IMR-90 (cell line): ENCODE results near the gene GPSM3. TPM values are rescaled to one million over a fixed set of nuclear protein-coding genes. Genes with fewer than 3 reads are reported as not detected.

Experiments used
- ATAC-seq: fragments of 200-7000 bp; cut with Tn5 transposase; 2 replicates; pipeline ENCODE4 v1.9.1; 2020; ENCODE audit warnings: low read depth, mild to moderate bottlenecking, moderate library complexity
- BruUV-seq: library from RNA; stranded (reverse); fragments of 400-500 nt; replicated peaks from 2 replicates; lab custom pipeline; 2021; lab: Mats Ljungman, UMichigan
- CTCF ChIA-PET: fragments of 300-600 bp; formaldehyde crosslinking; extraction: SDS; loops from one replicate; lab custom pipeline; 2021; ENCODE audit warnings: antibody characterized with exemption; lab: Yijun Ruan, JAX
- POLR2A ChIA-PET: fragments of 300-600 bp; sonication (Branson Sonifier 250); formaldehyde crosslinking; loops from one replicate; lab custom pipeline; 2022; ENCODE audit warnings: antibody characterized with exemption; ENCODE audit not compliant: unreplicated experiment; lab: Charles Lee
- DNase-seq: peaks from one replicate; pipeline ENCODE4 v3.0.0; 2013
- H2AFZ ChIP-seq: replicated peaks from 2 replicates; pipeline ENCODE3; 2013; ENCODE audit warnings: low read length, mild to moderate bottlenecking; ENCODE audit not compliant: poor library complexity
- H2AK5ac ChIP-seq: 2 replicates; pipeline ENCODE4 v1.6.1; 2013; ENCODE audit warnings: low read depth, low read length, inconsistent platforms
- H2AK9ac ChIP-seq: replicated peaks from 2 replicates; pipeline ENCODE3; 2013; ENCODE audit warnings: mild to moderate bottlenecking, low read depth, low read length, moderate library complexity; ENCODE audit not compliant: poor library complexity
- H2BK120ac ChIP-seq: 2 replicates; pipeline ENCODE4 v1.6.1; 2013; ENCODE audit warnings: low read depth, low read length, inconsistent platforms
- H2BK15ac ChIP-seq: 3 replicates; pipeline ENCODE4 v1.6.1; 2013; ENCODE audit warnings: low read depth, low read length, inconsistent platforms
- H2BK20ac ChIP-seq: 2 replicates; pipeline ENCODE4 v1.6.1; 2013; ENCODE audit warnings: low read depth, mild to moderate bottlenecking, inconsistent platforms, low read length, moderate library complexity
- H2BK5ac ChIP-seq: 2 replicates; pipeline ENCODE4 v1.6.1; 2013; ENCODE audit warnings: mild to moderate bottlenecking, low read depth, low read length, inconsistent platforms; ENCODE audit not compliant: poor library complexity, severe bottlenecking
- H3K14ac ChIP-seq: replicated peaks from 2 replicates; pipeline ENCODE4 v1.6.1; 2013; ENCODE audit warnings: low read depth, low read length, inconsistent platforms
- H3K18ac ChIP-seq: 2 replicates; pipeline ENCODE4 v1.6.1; 2013; ENCODE audit warnings: low read depth, low read length, control low read depth
- H3K23ac ChIP-seq: 2 replicates; pipeline ENCODE4 v1.6.1; 2013; ENCODE audit warnings: low read depth, low read length, inconsistent platforms
- H3K27ac ChIP-seq: 2 replicates; pipeline ENCODE4 v1.5.1; 2013; ENCODE audit warnings: mild to moderate bottlenecking, control low read depth, low read length; ENCODE audit not compliant: insufficient read depth
- H3K27me3 ChIP-seq: 2 replicates; pipeline ENCODE4 v1.6.1; 2013; ENCODE audit warnings: low read length; ENCODE audit not compliant: control insufficient read depth, insufficient read depth
- H3K36me3 ChIP-seq: 2 replicates; pipeline ENCODE4 v1.6.1; 2013; ENCODE audit warnings: low read length, mixed read lengths; ENCODE audit not compliant: control insufficient read depth, insufficient read depth
- H3K4ac ChIP-seq: 2 replicates; pipeline ENCODE4 v1.6.1; 2013; ENCODE audit warnings: low read depth, low read length, inconsistent platforms
- H3K4me1 ChIP-seq: 2 replicates; pipeline ENCODE4 v1.6.1; 2013; ENCODE audit warnings: low read length, mixed read lengths; ENCODE audit not compliant: control insufficient read depth, insufficient read depth
- H3K4me2 ChIP-seq: 2 replicates; pipeline ENCODE4 v1.6.1; 2013; ENCODE audit warnings: low read depth, mild to moderate bottlenecking, control low read depth, low read length, moderate library complexity
- H3K4me3 ChIP-seq: 2 replicates; pipeline ENCODE4 v1.5.1; 2013; ENCODE audit warnings: low read depth, mild to moderate bottlenecking, control low read depth, low read length, moderate library complexity; ENCODE audit not compliant: insufficient read depth
- H3K56ac ChIP-seq: 2 replicates; pipeline ENCODE4 v1.6.1; 2013; ENCODE audit warnings: low read length, inconsistent platforms; ENCODE audit not compliant: insufficient read depth; ENCODE audit errors: extremely low read depth
- H3K79me1 ChIP-seq, 2 experiments: 2 replicates each; pipeline ENCODE4 v1.6.1; 2013; ENCODE audit warnings: low read length in 2 of 2, inconsistent platforms in 1 of 2, low read depth in 1 of 2
- H3K9ac ChIP-seq: 2 replicates; pipeline ENCODE4 v1.6.1; 2013; ENCODE audit warnings: low read depth, low read length, control low read depth
- H3K9me1 ChIP-seq: 2 replicates; pipeline ENCODE4 v1.6.1; 2013; ENCODE audit warnings: low read length, inconsistent platforms; ENCODE audit not compliant: insufficient read depth
- H3K9me3 ChIP-seq: 2 replicates; pipeline ENCODE4 v1.6.1; 2013; ENCODE audit warnings: low read length; ENCODE audit not compliant: control insufficient read depth, insufficient read depth
- H4K20me1 ChIP-seq: 2 replicates; pipeline ENCODE4 v1.6.1; 2013; ENCODE audit warnings: low read length, inconsistent platforms; ENCODE audit not compliant: insufficient read depth
- H4K5ac ChIP-seq: 2 replicates; pipeline ENCODE4 v1.6.1; 2013; ENCODE audit warnings: mild to moderate bottlenecking, low read depth, low read length, control low read depth
- H4K8ac ChIP-seq, 2 experiments: 2 replicates each; pipeline ENCODE4 v1.6.1; 2013; ENCODE audit warnings: low read depth in 2 of 2, low read length in 2 of 2, control low read depth in 1 of 2, inconsistent platforms in 1 of 2
- H4K91ac ChIP-seq: 2 replicates; pipeline ENCODE4 v1.6.1; 2013; ENCODE audit warnings: low read depth, low read length, inconsistent platforms; ENCODE audit not compliant: insufficient read depth
- CEBPB ChIP-seq: IDR thresholded peaks from 2 replicates; pipeline ENCODE4 v1.6.1; 2012; ENCODE audit warnings: low read depth, low read length, improper control_type of control experiment
- SMC3 ChIP-seq: fragments of 150-350 bp; IDR thresholded peaks from 2 replicates; pipeline ENCODE4 v1.6.1; 2016; ENCODE audit warnings: low read depth, mild to moderate bottlenecking, antibody characterized with exemption, low read length, moderate library complexity
- WGBS, 2 experiments: methylation state at CpG; one replicate each; pipeline versions ENCODE4 v1.1.5 to v1.1.7; 2013; ENCODE audit warnings: missing lambda C conversion rate in 2 of 2; ENCODE audit not compliant: insufficient read length in 1 of 2; ENCODE audit errors: extremely low coverage in 2 of 2; 5-methylcytosine and 5-hydroxymethylcytosine counted together
- dilution Hi-C: fragments of 300-500 bp; cut with HindIII; formaldehyde crosslinking; loops from one replicate; pipeline ENCODE4 v1.14.3; 2018; ENCODE audit warnings: low sequenced_read_pairs; ENCODE audit not compliant: unreplicated experiment
- in situ Hi-C: fragments of 300-500 bp; cut with MboI; formaldehyde crosslinking; loops from 3 replicates; pipeline ENCODE4 v1.14.3; 2019; ENCODE audit warnings: low sequenced_read_pairs, inconsistent platforms, mixed read lengths
- intact Hi-C: fragments of 100-400 bp; cut with micrococcal nuclease; formaldehyde crosslinking; loops from 2 replicates; pipeline ENCODE4 v1.10.0; 2022
- polyA plus RNA-seq, 3 experiments: library from polyadenylated mRNA; depleted of rRNA; stranded (reverse); fragments of >200 nt; gene quantifications; 2 replicates each; pipeline ENCODE4 v1.2.3, GENCODE V29; 2012; ENCODE audit warnings: low replicate concordance in 1 of 3
- total RNA-seq: library from RNA; depleted of rRNA; stranded (reverse); fragments of >200 nt; gene quantifications from 2 replicates; pipeline ENCODE4 v1.2.3, GENCODE V29; 2012
- TF ChIP-seq, protein P1 (sequence below): fragments of 150-350 bp; IDR thresholded peaks from 2 replicates; pipeline ENCODE4 v1.6.1; 2017; ENCODE audit warnings: mild to moderate bottlenecking, antibody characterized with exemption, low read length, low read depth

The GPSM3 gene
- total and polyA plus RNA-seq, 2 of the 4 experiments (the other 2 are of a cell fraction): 3.0 to 9.8 TPM

- TF ChIP-seq, protein P1, sequence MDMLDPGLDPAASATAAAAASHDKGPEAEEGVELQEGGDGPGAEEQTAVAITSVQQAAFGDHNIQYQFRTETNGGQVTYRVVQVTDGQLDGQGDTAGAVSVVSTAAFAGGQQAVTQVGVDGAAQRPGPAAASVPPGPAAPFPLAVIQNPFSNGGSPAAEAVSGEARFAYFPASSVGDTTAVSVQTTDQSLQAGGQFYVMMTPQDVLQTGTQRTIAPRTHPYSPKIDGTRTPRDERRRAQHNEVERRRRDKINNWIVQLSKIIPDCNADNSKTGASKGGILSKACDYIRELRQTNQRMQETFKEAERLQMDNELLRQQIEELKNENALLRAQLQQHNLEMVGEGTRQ: no peak; the same call in 1 of the 2 replicates
These were observed 15.2 kb downstream of the GPSM3 start (continued) for GRCh38 chr6:32177183-32177787.

DNA sequence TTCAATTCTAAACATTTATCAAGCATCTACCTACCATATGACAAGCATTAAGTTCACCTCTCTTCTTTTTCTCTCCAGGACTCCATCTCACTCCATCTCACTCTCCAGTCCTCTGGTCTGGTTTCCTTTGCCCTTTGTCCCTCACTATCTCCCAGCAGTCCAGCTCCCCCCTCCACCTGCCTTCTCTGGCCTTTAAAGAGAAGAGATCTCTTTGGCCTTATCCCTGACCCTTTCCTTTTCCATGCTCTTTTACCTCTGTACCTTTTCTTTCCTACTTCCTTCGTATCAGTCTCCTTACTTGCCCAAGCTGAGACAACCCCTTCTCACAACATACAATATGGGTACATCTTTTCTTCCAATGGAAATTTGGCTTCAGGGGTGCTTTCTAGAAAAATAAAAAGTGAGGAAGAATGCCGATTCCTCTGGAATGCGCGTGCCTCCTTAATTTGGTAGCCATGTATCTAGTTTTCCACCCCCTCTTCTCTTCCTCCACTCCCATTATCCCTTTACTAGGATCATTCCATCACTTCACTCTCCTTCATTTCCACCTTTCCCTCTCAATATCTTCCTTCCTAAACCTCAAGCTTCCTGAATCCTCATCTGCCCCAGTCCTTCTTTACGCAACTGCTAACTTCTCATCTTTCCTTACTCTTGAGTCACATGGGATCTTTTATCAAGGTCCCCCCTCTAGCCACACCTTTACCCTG, 15.8 kb downstream of the GPSM3 start:
- no peaks in the 10 kb centered on the region for H3K27me3 ChIP-seq
- H2BK5ac ChIP-seq: peak overlapping the region; percentile 90
- BruUV-seq: TSS peak; percentile 95
- H3K79me1 ChIP-seq: peaks cover 35 to 57% of the 10 kb centered on the region in 2 experiments
- peak overlapping the region; percentile 45 for H3K4me3 ChIP-seq
- H4K20me1 ChIP-seq: peaks cover 3% of the 10 kb centered on the region; the same call in 1 of the 2 replicates
- peak overlapping the region; percentile 70 for H3K18ac ChIP-seq
- peak overlapping the region; percentile 65 for H2BK120ac ChIP-seq
- peak; percentile 0; the same call in 1 of the 2 replicates for ATAC-seq
- peaks cover 30% of the 10 kb centered on the region for H3K9me1 ChIP-seq
- peak; percentile 75 for DNase-seq
- H3K14ac ChIP-seq: peak overlapping the region; percentile 82
- 8% methylated on average over 2 of the region's 5 CpGs; no CpG with 5 or more reads in 1 of the 2 experiments for WGBS, 2 experiments
- H4K8ac ChIP-seq: peak overlapping the region; percentile 55 to 89
- H4K5ac ChIP-seq: peak overlapping the region; percentile 77
- H2AFZ ChIP-seq: peak overlapping the region; percentile 84
- H3K36me3 ChIP-seq: peaks cover 4% of the 10 kb centered on the region; the same call in 1 of the 2 replicates
- H2BK15ac ChIP-seq: peak overlapping the region; percentile 35; the same call in 2 of the 3 replicates
- ChIA-PET CTCF (no interaction called here), POLR2A (interaction anchor here (0.6 to 1.4 kb wide), 5 partner anchors 9 to 495 kb away, joined by 3 to 5 read pairs (median 3); no protein-coding TSS in a partner anchor)
- peak overlapping the region; percentile 70 for H3K9ac ChIP-seq
- intact Hi-C loops (loop anchor here (1.0 to 5.0 kb wide), 3 partner anchors 24 to 59 kb away; no protein-coding TSS in a partner anchor), in situ Hi-C loops (loop anchor here (10.0 to 25.0 kb wide), 2 partner anchors 202 to 786 kb away; partner anchors contain the start of genes BRD2, DXO and HLA-DMA), dilution Hi-C loops (no loop called here)
- TF ChIP-seq, protein P1: peak; percentile 46
- peak; percentile 82 for TF ChIP-seq CEBPB
- TF ChIP-seq SMC3: no peak
- H2BK20ac ChIP-seq: peak overlapping the region; percentile 9; the same call in 1 of the 2 replicates
- peak overlapping the region; percentile 87 for H2AK9ac ChIP-seq
- H3K27ac ChIP-seq: peak overlapping the region; percentile 74
- peaks cover 5% of the 10 kb centered on the region for H3K4me1 ChIP-seq
- no peaks in the 10 kb centered on the region for H3K9me3 ChIP-seq
- H4K91ac ChIP-seq: peak overlapping the region; percentile 82
- peak overlapping the region; percentile 91 for H3K56ac ChIP-seq
- H3K4me2 ChIP-seq: peak overlapping the region; percentile 80
- peak overlapping the region; percentile 94 for H2AK5ac ChIP-seq
- peak overlapping the region; percentile 88 for H3K23ac ChIP-seq
- peak overlapping the region; percentile 92 for H3K4ac ChIP-seq
